ENCODE data around the gene ACVRL1.

- TF ChIP-seq POLR2A (IDR thresholded peaks at IDR 0.05) (peak; percentile 62 to 77), CTCF (IDR thresholded peaks at IDR 0.05) (no peak), POLR2AphosphoS5 (IDR thresholded peaks at IDR 0.05) (no peak), EP300 (IDR thresholded peaks at IDR 0.05) (no peak)
Measured at GRCh38 chr12:51951199-51951842, 44.0 kb downstream of the ACVRL1 start, which contains the start of gene ACVR1B.
